GM19438 (cell line): ENCODE measurements around the gene NLGN1.

Experiments
- ATAC-seq: cut with Tn5 transposase; IDR thresholded peaks from one replicate; pipeline ENCODE4 v1.9.1; 2021; ENCODE audit warnings: low read depth; ENCODE audit not compliant: unreplicated experiment

NLGN1 gene

GRCh38 chr3:173823911-173824460 lies 426.4 kb downstream of the NLGN1 start:
- ATAC-seq = no peak

GRCh38 chr3:173825730-173826129 lies 428.2 kb downstream of the NLGN1 start:
- no peak for ATAC-seq

- no peak for ATAC-seq
Measured at GRCh38 chr3:173826416-173826815, 428.9 kb downstream of the NLGN1 start.

- no peak for ATAC-seq
Measured at GRCh38 chr3:173826901-173827609, 429.5 kb downstream of the NLGN1 start.

- no peak for ATAC-seq
Measured at GRCh38 chr3:173838644-173839043, 441.1 kb downstream of the NLGN1 start.

- no peak for ATAC-seq
Measured at GRCh38 chr3:173839859-173840258, 442.3 kb downstream of the NLGN1 start.

GRCh38 chr3:173841334-173841733 lies 443.8 kb downstream of the NLGN1 start:
- ATAC-seq = no peak

GRCh38 chr3:173843060-173843459 lies 445.5 kb downstream of the NLGN1 start:
- ATAC-seq = no peak

- no peak for ATAC-seq
Measured at GRCh38 chr3:173846584-173846983, 449.0 kb downstream of the NLGN1 start.

- no peak for ATAC-seq
Measured at GRCh38 chr3:173849489-173849888, 451.9 kb downstream of the NLGN1 start.

GRCh38 chr3:173857154-173857553 lies 459.6 kb downstream of the NLGN1 start:
- ATAC-seq = no peak

GRCh38 chr3:173862701-173863100 lies 465.2 kb downstream of the NLGN1 start:
- ATAC-seq = no peak

- ATAC-seq = no peak
Measured at GRCh38 chr3:173863551-173863950, 466.0 kb downstream of the NLGN1 start.

GRCh38 chr3:173865900-173866498 lies 468.5 kb downstream of the NLGN1 start:
- ATAC-seq = no peak

GRCh38 chr3:173869766-173870165 lies 472.2 kb downstream of the NLGN1 start:
- ATAC-seq = no peak

GRCh38 chr3:173870976-173871375 lies 473.4 kb downstream of the NLGN1 start:
- no peak for ATAC-seq

GRCh38 chr3:173875790-173876189 lies 478.2 kb downstream of the NLGN1 start:
- ATAC-seq = no peak

GRCh38 chr3:173876476-173876875 lies 478.9 kb downstream of the NLGN1 start:
- ATAC-seq = no peak

GRCh38 chr3:173887888-173888287 lies 490.3 kb downstream of the NLGN1 start:
- ATAC-seq = no peak

GRCh38 chr3:173889596-173889995 lies 492.1 kb downstream of the NLGN1 start:
- ATAC-seq = no peak

GRCh38 chr3:173890091-173890490 lies 492.5 kb downstream of the NLGN1 start:
- ATAC-seq = no peak
